Measurements from ENCODE around the gene NDC80.

NDC80 gene

GRCh38 chr18:2572892-2573291 is 1.5 kb downstream of the NDC80 start:
- peaks cover 56% of the 10 kb centered on the region for H3K4me1 Mint-ChIP-seq (ENCODE audit: low read depth)
- no peak overlapping the region for H3K27ac Mint-ChIP-seq
- H3K9me3 Mint-ChIP-seq, result no peaks in the 10 kb centered on the region
- H3K4me3 Mint-ChIP-seq, result peak overlapping the region; percentile 94
- no peaks in the 10 kb centered on the region for H3K27me3 Mint-ChIP-seq
- H3K36me3 Mint-ChIP-seq (ENCODE audit: low read depth), result peaks cover 48% of the 10 kb centered on the region

- Mint-ChIP-seq H3K36me3 (ENCODE audit: low read depth) (peaks cover 50% of the 10 kb centered on the region), H3K4me3 (peak overlapping the region; percentile 94), H3K4me1 (ENCODE audit: low read depth) (peaks cover 56% of the 10 kb centered on the region), H3K27me3 (no peaks in the 10 kb centered on the region), H3K9me3 (no peaks in the 10 kb centered on the region), H3K27ac (no peak overlapping the region)
These were observed 2.1 kb downstream of the NDC80 start for GRCh38 chr18:2573408-2573807.

GRCh38 chr18:2587788-2588187 is 16.4 kb downstream of the NDC80 start:
- Mint-ChIP-seq H3K4me1 (ENCODE audit: low read depth) (peaks cover 46% of the 10 kb centered on the region), H3K27me3 (no peaks in the 10 kb centered on the region), H3K27ac (peak overlapping the region; percentile 27), H3K9me3 (no peaks in the 10 kb centered on the region), H3K4me3 (no peak overlapping the region), H3K36me3 (ENCODE audit: low read depth) (peaks cover 79% of the 10 kb centered on the region)

GRCh38 chr18:2588666-2589344 is 17.4 kb downstream of the NDC80 start:
- Mint-ChIP-seq H3K9me3 (no peaks in the 10 kb centered on the region), H3K4me3 (peak overlapping the region; percentile 63), H3K36me3 (ENCODE audit: low read depth) (peaks cover 80% of the 10 kb centered on the region), H3K27me3 (no peaks in the 10 kb centered on the region), H3K27ac (peak overlapping the region; percentile 92), H3K4me1 (ENCODE audit: low read depth) (peaks cover 52% of the 10 kb centered on the region)

- Mint-ChIP-seq H3K4me3 (peak overlapping the region; percentile 63), H3K27ac (peak overlapping the region; percentile 92), H3K36me3 (ENCODE audit: low read depth) (peaks cover 85% of the 10 kb centered on the region), H3K27me3 (no peaks in the 10 kb centered on the region), H3K9me3 (no peaks in the 10 kb centered on the region), H3K4me1 (ENCODE audit: low read depth) (peaks cover 55% of the 10 kb centered on the region)
These were observed 18.1 kb downstream of the NDC80 start for GRCh38 chr18:2589345-2590068.

GRCh38 chr18:2590303-2590702 is 18.9 kb downstream of the NDC80 start:
- Mint-ChIP-seq H3K4me1 (ENCODE audit: low read depth) (peaks cover 61% of the 10 kb centered on the region), H3K36me3 (ENCODE audit: low read depth) (peaks cover 85% of the 10 kb centered on the region), H3K27me3 (no peaks in the 10 kb centered on the region), H3K27ac (peak overlapping the region; percentile 82), H3K9me3 (no peaks in the 10 kb centered on the region), H3K4me3 (peak overlapping the region; percentile 51)

GRCh38 chr18:2597639-2598038 is 26.3 kb downstream of the NDC80 start:
- Mint-ChIP-seq H3K27ac (no peak overlapping the region), H3K4me1 (ENCODE audit: low read depth) (peaks cover 36% of the 10 kb centered on the region), H3K27me3 (no peaks in the 10 kb centered on the region), H3K9me3 (peaks cover 3% of the 10 kb centered on the region), H3K4me3 (no peak overlapping the region), H3K36me3 (ENCODE audit: low read depth) (peaks cover 80% of the 10 kb centered on the region)

GRCh38 chr18:2602844-2603243 is 31.5 kb downstream of the NDC80 start:
- H3K4me3 Mint-ChIP-seq, result no peak overlapping the region
- peak overlapping the region; percentile 10 for H3K27ac Mint-ChIP-seq
- H3K4me1 Mint-ChIP-seq (ENCODE audit: low read depth), result peaks cover 39% of the 10 kb centered on the region
- H3K27me3 Mint-ChIP-seq, result no peaks in the 10 kb centered on the region
- no peaks in the 10 kb centered on the region for H3K9me3 Mint-ChIP-seq
- H3K36me3 Mint-ChIP-seq (ENCODE audit: low read depth), result peaks cover 79% of the 10 kb centered on the region

GRCh38 chr18:2606335-2606734 is 35.0 kb downstream of the NDC80 start:
- no peaks in the 10 kb centered on the region for H3K9me3 Mint-ChIP-seq
- H3K4me1 Mint-ChIP-seq (ENCODE audit: low read depth), result peaks cover 39% of the 10 kb centered on the region
- H3K36me3 Mint-ChIP-seq (ENCODE audit: low read depth), result peaks cover 76% of the 10 kb centered on the region
- peak overlapping the region; percentile 83 for H3K27ac Mint-ChIP-seq
- H3K4me3 Mint-ChIP-seq, result peak overlapping the region; percentile 49
- no peaks in the 10 kb centered on the region for H3K27me3 Mint-ChIP-seq

- Mint-ChIP-seq H3K36me3 (ENCODE audit: low read depth) (peaks cover 78% of the 10 kb centered on the region), H3K27me3 (no peaks in the 10 kb centered on the region), H3K27ac (no peak overlapping the region), H3K4me3 (no peak overlapping the region), H3K9me3 (no peaks in the 10 kb centered on the region), H3K4me1 (ENCODE audit: low read depth) (peaks cover 29% of the 10 kb centered on the region)
These were observed 38.2 kb downstream of the NDC80 start for GRCh38 chr18:2609604-2610003.

- H3K36me3 Mint-ChIP-seq (ENCODE audit: low read depth), result peaks cover 80% of the 10 kb centered on the region
These were observed 39.2 kb downstream of the NDC80 start for GRCh38 chr18:2610549-2610948.

GRCh38 chr18:2612996-2613395 is 41.6 kb downstream of the NDC80 start:
- no peaks in the 10 kb centered on the region for H3K9me3 Mint-ChIP-seq
- H3K27ac Mint-ChIP-seq, result no peak overlapping the region
- no peak overlapping the region for H3K4me3 Mint-ChIP-seq
- H3K36me3 Mint-ChIP-seq (ENCODE audit: low read depth), result peaks cover 81% of the 10 kb centered on the region
- H3K27me3 Mint-ChIP-seq, result no peaks in the 10 kb centered on the region
- peaks cover 3% of the 10 kb centered on the region for H3K4me1 Mint-ChIP-seq (ENCODE audit: low read depth)

More at GRCh38 chr18:2610549-2610948, 39.2 kb downstream of the NDC80 start:
- Mint-ChIP-seq H3K27me3 (no peaks in the 10 kb centered on the region), H3K27ac (no peak overlapping the region), H3K4me3 (no peak overlapping the region), H3K9me3 (no peaks in the 10 kb centered on the region), H3K4me1 (ENCODE audit: low read depth) (peaks cover 19% of the 10 kb centered on the region)

GRCh38 chr18:2617401-2617998 is 46.1 kb downstream of the NDC80 start:
- Mint-ChIP-seq H3K9me3 (no peaks in the 10 kb centered on the region), H3K4me1 (ENCODE audit: low read depth) (peaks cover 3% of the 10 kb centered on the region), H3K27me3 (no peaks in the 10 kb centered on the region), H3K4me3 (no peak overlapping the region), H3K27ac (no peak overlapping the region), H3K36me3 (ENCODE audit: low read depth) (peaks cover 47% of the 10 kb centered on the region)

GRCh38 chr18:2618009-2618408 is 46.7 kb downstream of the NDC80 start:
- no peak overlapping the region for H3K27ac Mint-ChIP-seq

GRCh38 chr18:2625217-2625616 is 53.9 kb downstream of the NDC80 start:
- Mint-ChIP-seq H3K36me3 (ENCODE audit: low read depth) (no peaks in the 10 kb centered on the region), H3K27ac (no peak overlapping the region)

More at GRCh38 chr18:2618009-2618408, 46.7 kb downstream of the NDC80 start:
- Mint-ChIP-seq H3K4me3 (no peak overlapping the region), H3K27me3 (no peaks in the 10 kb centered on the region), H3K9me3 (no peaks in the 10 kb centered on the region), H3K4me1 (ENCODE audit: low read depth) (peaks cover 3% of the 10 kb centered on the region), H3K36me3 (ENCODE audit: low read depth) (peaks cover 42% of the 10 kb centered on the region)

More at GRCh38 chr18:2625217-2625616, 53.9 kb downstream of the NDC80 start:
- no peaks in the 10 kb centered on the region for H3K9me3 Mint-ChIP-seq
- H3K4me1 Mint-ChIP-seq (ENCODE audit: low read depth), result peaks cover 26% of the 10 kb centered on the region
- no peaks in the 10 kb centered on the region for H3K27me3 Mint-ChIP-seq
- no peak overlapping the region for H3K4me3 Mint-ChIP-seq

All from stimulated activated naive CD8-positive, alpha-beta T cell treated with anti-CD3 and anti-CD28 coated beads, Interleukin-15, Interleukin-2, amounts not matched to agents 100 ng/mL and 50 ng/mL, for 24 hours (primary cell).